ENCODE results near the gene GJC3. TPM values are rescaled to one million over a fixed set of nuclear protein-coding genes. Genes with fewer than 3 reads are reported as not detected.

Gene GJC3
- total and polyA plus RNA-seq, 2 of the 13 experiments (the other 11 are each of a cell fraction or from before 2014, with no cell fraction given), result 0.75 to 1.4 TPM

GRCh38 chr7:99918959-99919813 is 10.2 kb downstream of the GJC3 start, which contains the start of gene TRIM4 (continued):
- TF ChIP-seq, protein P1, sequence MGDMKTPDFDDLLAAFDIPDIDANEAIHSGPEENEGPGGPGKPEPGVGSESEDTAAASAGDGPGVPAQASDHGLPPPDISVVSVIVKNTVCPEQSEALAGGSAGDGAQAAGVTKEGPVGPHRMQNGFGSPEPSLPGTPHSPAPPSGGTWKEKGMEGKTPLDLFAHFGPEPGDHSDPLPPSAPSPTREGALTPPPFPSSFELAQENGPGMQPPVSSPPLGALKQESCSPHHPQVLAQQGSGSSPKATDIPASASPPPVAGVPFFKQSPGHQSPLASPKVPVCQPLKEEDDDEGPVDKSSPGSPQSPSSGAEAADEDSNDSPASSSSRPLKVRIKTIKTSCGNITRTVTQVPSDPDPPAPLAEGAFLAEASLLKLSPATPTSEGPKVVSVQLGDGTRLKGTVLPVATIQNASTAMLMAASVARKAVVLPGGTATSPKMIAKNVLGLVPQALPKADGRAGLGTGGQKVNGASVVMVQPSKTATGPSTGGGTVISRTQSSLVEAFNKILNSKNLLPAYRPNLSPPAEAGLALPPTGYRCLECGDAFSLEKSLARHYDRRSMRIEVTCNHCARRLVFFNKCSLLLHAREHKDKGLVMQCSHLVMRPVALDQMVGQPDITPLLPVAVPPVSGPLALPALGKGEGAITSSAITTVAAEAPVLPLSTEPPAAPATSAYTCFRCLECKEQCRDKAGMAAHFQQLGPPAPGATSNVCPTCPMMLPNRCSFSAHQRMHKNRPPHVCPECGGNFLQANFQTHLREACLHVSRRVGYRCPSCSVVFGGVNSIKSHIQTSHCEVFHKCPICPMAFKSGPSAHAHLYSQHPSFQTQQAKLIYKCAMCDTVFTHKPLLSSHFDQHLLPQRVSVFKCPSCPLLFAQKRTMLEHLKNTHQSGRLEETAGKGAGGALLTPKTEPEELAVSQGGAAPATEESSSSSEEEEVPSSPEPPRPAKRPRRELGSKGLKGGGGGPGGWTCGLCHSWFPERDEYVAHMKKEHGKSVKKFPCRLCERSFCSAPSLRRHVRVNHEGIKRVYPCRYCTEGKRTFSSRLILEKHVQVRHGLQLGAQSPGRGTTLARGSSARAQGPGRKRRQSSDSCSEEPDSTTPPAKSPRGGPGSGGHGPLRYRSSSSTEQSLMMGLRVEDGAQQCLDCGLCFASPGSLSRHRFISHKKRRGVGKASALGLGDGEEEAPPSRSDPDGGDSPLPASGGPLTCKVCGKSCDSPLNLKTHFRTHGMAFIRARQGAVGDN (CRISPR knock-in tag; IDR thresholded peaks at IDR 0.05), result peak; percentile 93
- TF ChIP-seq, protein P2, sequence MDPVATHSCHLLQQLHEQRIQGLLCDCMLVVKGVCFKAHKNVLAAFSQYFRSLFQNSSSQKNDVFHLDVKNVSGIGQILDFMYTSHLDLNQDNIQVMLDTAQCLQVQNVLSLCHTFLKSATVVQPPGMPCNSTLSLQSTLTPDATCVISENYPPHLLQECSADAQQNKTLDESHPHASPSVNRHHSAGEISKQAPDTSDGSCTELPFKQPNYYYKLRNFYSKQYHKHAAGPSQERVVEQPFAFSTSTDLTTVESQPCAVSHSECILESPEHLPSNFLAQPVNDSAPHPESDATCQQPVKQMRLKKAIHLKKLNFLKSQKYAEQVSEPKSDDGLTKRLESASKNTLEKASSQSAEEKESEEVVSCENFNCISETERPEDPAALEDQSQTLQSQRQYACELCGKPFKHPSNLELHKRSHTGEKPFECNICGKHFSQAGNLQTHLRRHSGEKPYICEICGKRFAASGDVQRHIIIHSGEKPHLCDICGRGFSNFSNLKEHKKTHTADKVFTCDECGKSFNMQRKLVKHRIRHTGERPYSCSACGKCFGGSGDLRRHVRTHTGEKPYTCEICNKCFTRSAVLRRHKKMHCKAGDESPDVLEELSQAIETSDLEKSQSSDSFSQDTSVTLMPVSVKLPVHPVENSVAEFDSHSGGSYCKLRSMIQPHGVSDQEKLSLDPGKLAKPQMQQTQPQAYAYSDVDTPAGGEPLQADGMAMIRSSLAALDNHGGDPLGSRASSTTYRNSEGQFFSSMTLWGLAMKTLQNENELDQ (CRISPR knock-in tag; IDR thresholded peaks at IDR 0.05; ENCODE audit: borderline replicate concordance), result no peak
- no peak; the same call in 1 of the 2 replicates for TF ChIP-seq ZNF33B (CRISPR knock-in tag; IDR thresholded peaks at IDR 0.05)
- no peak for TF ChIP-seq PAX8 (CRISPR knock-in tag; IDR thresholded peaks at IDR 0.05; ENCODE audit: borderline replicate concordance)
- TF ChIP-seq ZNF670 (CRISPR knock-in tag; IDR thresholded peaks at IDR 0.05; ENCODE audit: borderline replicate concordance), result peak; percentile 65; the same call in 1 of the 2 replicates
- no peak for TF ChIP-seq STAT5B (CRISPR knock-in tag; IDR thresholded peaks at IDR 0.05)
- TF ChIP-seq, protein P3, sequence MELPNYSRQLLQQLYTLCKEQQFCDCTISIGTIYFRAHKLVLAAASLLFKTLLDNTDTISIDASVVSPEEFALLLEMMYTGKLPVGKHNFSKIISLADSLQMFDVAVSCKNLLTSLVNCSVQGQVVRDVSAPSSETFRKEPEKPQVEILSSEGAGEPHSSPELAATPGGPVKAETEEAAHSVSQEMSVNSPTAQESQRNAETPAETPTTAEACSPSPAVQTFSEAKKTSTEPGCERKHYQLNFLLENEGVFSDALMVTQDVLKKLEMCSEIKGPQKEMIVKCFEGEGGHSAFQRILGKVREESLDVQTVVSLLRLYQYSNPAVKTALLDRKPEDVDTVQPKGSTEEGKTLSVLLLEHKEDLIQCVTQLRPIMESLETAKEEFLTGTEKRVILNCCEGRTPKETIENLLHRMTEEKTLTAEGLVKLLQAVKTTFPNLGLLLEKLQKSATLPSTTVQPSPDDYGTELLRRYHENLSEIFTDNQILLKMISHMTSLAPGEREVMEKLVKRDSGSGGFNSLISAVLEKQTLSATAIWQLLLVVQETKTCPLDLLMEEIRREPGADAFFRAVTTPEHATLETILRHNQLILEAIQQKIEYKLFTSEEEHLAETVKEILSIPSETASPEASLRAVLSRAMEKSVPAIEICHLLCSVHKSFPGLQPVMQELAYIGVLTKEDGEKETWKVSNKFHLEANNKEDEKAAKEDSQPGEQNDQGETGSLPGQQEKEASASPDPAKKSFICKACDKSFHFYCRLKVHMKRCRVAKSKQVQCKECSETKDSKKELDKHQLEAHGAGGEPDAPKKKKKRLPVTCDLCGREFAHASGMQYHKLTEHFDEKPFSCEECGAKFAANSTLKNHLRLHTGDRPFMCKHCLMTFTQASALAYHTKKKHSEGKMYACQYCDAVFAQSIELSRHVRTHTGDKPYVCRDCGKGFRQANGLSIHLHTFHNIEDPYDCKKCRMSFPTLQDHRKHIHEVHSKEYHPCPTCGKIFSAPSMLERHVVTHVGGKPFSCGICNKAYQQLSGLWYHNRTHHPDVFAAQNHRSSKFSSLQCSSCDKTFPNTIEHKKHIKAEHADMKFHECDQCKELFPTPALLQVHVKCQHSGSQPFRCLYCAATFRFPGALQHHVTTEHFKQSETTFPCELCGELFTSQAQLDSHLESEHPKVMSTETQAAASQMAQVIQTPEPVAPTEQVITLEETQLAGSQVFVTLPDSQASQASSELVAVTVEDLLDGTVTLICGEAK (IDR thresholded peaks at IDR 0.05), result peak; percentile 41; the same call in 1 of the 2 replicates
- TF ChIP-seq, protein P3 (CRISPR knock-in tag; IDR thresholded peaks at IDR 0.05), result peak; percentile 65
- TF ChIP-seq, protein P4, sequence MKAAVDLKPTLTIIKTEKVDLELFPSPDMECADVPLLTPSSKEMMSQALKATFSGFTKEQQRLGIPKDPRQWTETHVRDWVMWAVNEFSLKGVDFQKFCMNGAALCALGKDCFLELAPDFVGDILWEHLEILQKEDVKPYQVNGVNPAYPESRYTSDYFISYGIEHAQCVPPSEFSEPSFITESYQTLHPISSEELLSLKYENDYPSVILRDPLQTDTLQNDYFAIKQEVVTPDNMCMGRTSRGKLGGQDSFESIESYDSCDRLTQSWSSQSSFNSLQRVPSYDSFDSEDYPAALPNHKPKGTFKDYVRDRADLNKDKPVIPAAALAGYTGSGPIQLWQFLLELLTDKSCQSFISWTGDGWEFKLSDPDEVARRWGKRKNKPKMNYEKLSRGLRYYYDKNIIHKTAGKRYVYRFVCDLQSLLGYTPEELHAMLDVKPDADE (CRISPR knock-in tag; IDR thresholded peaks at IDR 0.05), result no peak

All from HepG2 (cell line).